Tibial nerve (tissue), 4 donors: Measurements from ENCODE around the gene ERI2.

Source experiments
- EP300 ChIP-seq, 2 donors: sonication (generic); formaldehyde crosslinking; IDR thresholded peaks; one replicate each; pipeline ENCODE4 v1.6.1; 2017; ENCODE audit warnings: antibody characterized with exemption in 2 of 2, mild to moderate bottlenecking in 1 of 2
- POLR2A ChIP-seq, 2 donors: fragments of 450-650 bp; IDR thresholded peaks; one replicate each; pipeline ENCODE4 v1.6.1; 2017; ENCODE audit warnings: antibody characterized with exemption in 2 of 2, mild to moderate bottlenecking in 2 of 2, moderate library complexity in 2 of 2
- TF ChIP-seq, protein P1 (sequence below), 5 experiments: fragments of 200-600 bp in 3 of 5; fragments of 450-650 bp in 2 of 5; sonication (generic) in 3 of 5; IDR thresholded peaks; one replicate each; pipeline ENCODE4 v1.5.1; 2016 to 2019; ENCODE audit warnings: antibody characterized with exemption in 5 of 5, mild to moderate bottlenecking in 3 of 5, moderate library complexity in 2 of 5

GRCh38 chr16:20853143-20853542 lies 46.9 kb upstream of the ERI2 start:
- TF ChIP-seq EP300 (IDR thresholded peaks at IDR 0.05) (no peak), POLR2A (IDR thresholded peaks at IDR 0.05) (no peak)
- TF ChIP-seq, protein P1, sequence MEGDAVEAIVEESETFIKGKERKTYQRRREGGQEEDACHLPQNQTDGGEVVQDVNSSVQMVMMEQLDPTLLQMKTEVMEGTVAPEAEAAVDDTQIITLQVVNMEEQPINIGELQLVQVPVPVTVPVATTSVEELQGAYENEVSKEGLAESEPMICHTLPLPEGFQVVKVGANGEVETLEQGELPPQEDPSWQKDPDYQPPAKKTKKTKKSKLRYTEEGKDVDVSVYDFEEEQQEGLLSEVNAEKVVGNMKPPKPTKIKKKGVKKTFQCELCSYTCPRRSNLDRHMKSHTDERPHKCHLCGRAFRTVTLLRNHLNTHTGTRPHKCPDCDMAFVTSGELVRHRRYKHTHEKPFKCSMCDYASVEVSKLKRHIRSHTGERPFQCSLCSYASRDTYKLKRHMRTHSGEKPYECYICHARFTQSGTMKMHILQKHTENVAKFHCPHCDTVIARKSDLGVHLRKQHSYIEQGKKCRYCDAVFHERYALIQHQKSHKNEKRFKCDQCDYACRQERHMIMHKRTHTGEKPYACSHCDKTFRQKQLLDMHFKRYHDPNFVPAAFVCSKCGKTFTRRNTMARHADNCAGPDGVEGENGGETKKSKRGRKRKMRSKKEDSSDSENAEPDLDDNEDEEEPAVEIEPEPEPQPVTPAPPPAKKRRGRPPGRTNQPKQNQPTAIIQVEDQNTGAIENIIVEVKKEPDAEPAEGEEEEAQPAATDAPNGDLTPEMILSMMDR (IDR thresholded peaks at IDR 0.05): no peak
